ENCODE data around the gene DNASE1L2. TPM values are rescaled to one million over a fixed set of nuclear protein-coding genes. Genes with fewer than 3 reads are reported as not detected.

The DNASE1L2 gene
- total and polyA plus RNA-seq, 3 donors from 2014 or later: 1.1 to 3.5 (median 2.5) TPM

DNA sequence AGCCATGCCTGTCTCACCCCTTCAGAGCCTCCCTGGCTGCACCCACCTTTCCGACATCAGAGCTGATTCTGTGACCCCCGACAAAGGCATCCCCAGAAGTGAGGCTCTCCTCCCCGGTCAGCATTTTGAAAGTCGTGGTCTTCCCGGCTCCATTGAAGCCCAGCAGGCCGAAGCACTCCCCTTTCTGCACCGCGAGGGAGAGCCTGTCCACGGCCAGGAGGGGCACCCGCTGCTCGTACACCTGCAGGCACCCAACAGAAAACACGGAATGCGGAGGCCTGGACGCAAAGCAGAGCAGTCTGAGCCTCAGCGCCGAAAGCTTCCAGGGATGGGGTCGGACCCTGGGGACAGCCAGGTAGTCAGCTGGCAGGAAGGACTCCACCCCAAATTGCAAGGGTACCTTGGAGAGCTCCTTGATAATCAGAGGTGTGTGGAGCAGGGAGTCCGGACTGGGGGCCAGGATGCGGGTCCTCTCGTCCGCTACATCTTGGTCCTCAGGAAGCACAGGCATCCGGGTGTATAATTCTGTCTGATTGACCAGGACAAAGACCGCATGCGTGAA, 44.8 kb downstream of the DNASE1L2 start:
- intact Hi-C loops (cut with DNase I; ENCODE audit: low total_unique reads): no loop called here
- Histone ChIP-seq H3K9me3 (no peaks in the 10 kb centered on the region), H3K36me3 (ENCODE audit: low read depth, missing control alignments) (no peaks in the 10 kb centered on the region), H3K4me1 (no peaks in the 10 kb centered on the region), H3K27me3 (no peaks in the 10 kb centered on the region), H3K27ac (no peak overlapping the region), H3K4me3 (no peak overlapping the region)
- 86 to 92% methylated on average over 18 to 24 of the region's 24 CpGs for WGBS, 2 donors
- no peak for DNase-seq
- TF ChIP-seq POLR2A (IDR thresholded peaks at IDR 0.05) (no peak), CTCF (IDR thresholded peaks at IDR 0.05) (no peak)

DNA sequence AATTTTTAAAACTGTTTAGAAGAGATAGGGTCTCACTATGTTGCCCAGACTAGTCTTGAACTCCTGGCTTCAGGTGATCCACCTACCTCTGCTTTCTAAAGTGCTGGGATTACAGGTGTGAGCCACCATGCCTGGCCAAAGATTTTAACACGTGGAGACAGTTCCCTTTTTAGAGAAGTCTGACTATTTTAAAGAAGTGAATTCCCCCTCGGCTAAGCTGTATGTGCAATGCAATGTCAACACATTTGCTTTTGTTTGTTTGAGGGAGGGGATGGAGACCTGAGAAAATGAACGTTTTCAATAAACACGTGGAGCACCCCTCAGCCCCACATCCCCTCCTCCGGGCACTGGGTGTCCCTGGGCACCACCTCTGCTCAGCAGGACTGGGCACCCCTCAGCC, 46.0 kb downstream of the DNASE1L2 start:
- no peaks in the 10 kb centered on the region for H3K4me1 ChIP-seq
- H3K27me3 ChIP-seq: no peaks in the 10 kb centered on the region
- no peak for DNase-seq
- TF ChIP-seq CTCF (IDR thresholded peaks at IDR 0.05) (no peak), POLR2A (IDR thresholded peaks at IDR 0.05) (no peak)
- no peaks in the 10 kb centered on the region for H3K9me3 ChIP-seq
- H3K4me3 ChIP-seq: no peak overlapping the region
- intact Hi-C loops (cut with DNase I; ENCODE audit: low total_unique reads): no loop called here
- no peak overlapping the region for H3K27ac ChIP-seq
- WGBS, 2 donors: 74 to 92% methylated on average over 5 of the region's 5 CpGs
- H3K36me3 ChIP-seq (ENCODE audit: low read depth, missing control alignments): no peaks in the 10 kb centered on the region

- no peak overlapping the region for H3K27ac ChIP-seq
- H3K27me3 ChIP-seq: no peaks in the 10 kb centered on the region
- intact Hi-C loops (cut with DNase I; ENCODE audit: low total_unique reads): no loop called here
- no peak for DNase-seq
- WGBS, 2 donors: 91 to 96% methylated on average over 16 to 26 of the region's 26 CpGs
- H3K9me3 ChIP-seq: no peaks in the 10 kb centered on the region
- no peaks in the 10 kb centered on the region for H3K36me3 ChIP-seq (ENCODE audit: low read depth, missing control alignments)
- TF ChIP-seq CTCF (IDR thresholded peaks at IDR 0.05) (no peak), POLR2A (IDR thresholded peaks at IDR 0.05) (no peak)
- no peak overlapping the region for H3K4me3 ChIP-seq
- H3K4me1 ChIP-seq: no peaks in the 10 kb centered on the region
Observed at GRCh38 chr16:2282866-2283555, 46.8 kb downstream of the DNASE1L2 start.

DNA sequence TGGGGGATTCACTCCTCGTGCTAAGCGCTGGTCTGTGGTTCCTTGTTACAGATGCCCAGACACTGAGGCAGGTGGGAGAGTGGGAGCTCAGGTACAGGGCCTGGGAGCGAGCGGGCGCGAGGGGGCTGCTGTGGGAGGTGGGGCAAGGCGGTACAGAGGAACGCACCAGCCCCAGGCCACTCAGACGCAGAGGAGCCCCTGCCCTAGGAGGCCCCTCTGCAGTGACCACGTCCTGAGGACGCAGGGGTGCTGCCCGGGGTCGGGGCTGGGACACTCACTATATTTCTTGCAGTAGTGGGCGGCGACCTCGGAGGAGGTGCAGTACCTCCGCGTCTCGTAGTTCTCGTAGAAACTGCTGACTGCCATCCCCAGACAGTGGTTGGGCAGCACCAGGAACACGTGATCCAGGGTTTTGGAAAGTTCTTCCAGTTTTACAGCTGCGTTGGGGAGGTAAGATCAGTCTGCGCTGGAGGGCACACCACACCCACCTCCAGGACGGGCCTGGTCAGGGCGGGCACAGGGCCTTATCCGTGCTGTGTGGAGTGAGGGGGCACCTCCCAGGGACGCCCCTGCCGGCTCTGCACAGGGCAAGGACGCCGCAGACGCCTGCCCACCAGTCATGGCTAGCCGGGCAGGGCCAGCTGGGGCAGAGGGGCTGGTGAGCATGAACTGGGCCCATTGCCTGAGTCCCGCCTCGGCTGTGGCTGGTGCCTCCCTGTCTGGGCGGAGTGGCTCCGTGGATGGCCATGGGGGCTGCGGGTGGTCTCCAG, 47.9 kb downstream of the DNASE1L2 start:
- H3K36me3 ChIP-seq (ENCODE audit: low read depth, missing control alignments): no peaks in the 10 kb centered on the region
- intact Hi-C loops (cut with DNase I; ENCODE audit: low total_unique reads): no loop called here
- 90 to 94% methylated on average over 10 to 31 of the region's 37 CpGs for WGBS, 2 donors

More for the DNA sequence above, 47.9 kb downstream of the DNASE1L2 start:
- no peak overlapping the region for H3K4me3 ChIP-seq
- no peaks in the 10 kb centered on the region for H3K9me3 ChIP-seq
- H3K27me3 ChIP-seq: no peaks in the 10 kb centered on the region
- TF ChIP-seq POLR2A (IDR thresholded peaks at IDR 0.05) (no peak), CTCF (IDR thresholded peaks at IDR 0.05) (no peak)
- no peak overlapping the region for H3K27ac ChIP-seq
- no peaks in the 10 kb centered on the region for H3K4me1 ChIP-seq
- no peak for DNase-seq

Data from testis (tissue), 3 donors.